WTC11 (cell line): ENCODE data around the gene NUMA1.

Source experiments
- MYBL2 ChIP-seq: sonication (generic); formaldehyde crosslinking; IDR thresholded peaks from 2 replicates; pipeline ENCODE4 v1.8.1; 2023; ENCODE audit warnings: mild to moderate bottlenecking, moderate library complexity, missing genetic modification reagents
- TF ChIP-seq, protein P1 (sequence below): fragments of 200-600 bp; IDR thresholded peaks from 2 replicates; pipeline ENCODE4 v1.8.0; 2022; ENCODE audit warnings: antibody characterized with exemption

DNA sequence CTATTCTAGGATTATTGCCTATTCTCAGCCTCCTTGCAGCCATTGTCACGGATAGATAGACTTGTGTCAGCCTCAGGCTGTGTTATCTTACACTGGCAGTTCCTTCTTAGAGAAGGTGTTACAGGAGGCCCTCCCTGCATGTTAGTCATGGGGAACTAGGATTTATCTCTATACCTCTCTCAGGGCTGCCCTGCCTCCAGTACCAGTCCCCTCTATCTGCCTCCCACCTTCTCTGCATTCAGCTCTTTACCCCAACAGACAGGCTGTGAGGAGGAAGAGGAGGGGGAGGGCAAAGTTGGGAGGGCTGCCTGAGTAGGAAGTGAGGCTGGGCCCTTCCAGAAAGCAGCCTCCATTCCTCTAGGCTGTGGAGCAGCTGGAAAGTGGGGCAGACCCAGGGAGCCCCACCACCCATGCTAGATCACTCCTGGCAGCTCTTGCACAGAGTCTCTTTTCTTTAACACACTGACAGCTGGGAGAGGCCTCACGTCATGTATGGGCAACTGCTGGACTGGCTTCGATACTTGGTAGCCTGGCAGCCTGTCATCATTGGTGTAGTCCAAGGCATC is 84.5 kb downstream of the NUMA1 start:
- TF ChIP-seq, protein P1, sequence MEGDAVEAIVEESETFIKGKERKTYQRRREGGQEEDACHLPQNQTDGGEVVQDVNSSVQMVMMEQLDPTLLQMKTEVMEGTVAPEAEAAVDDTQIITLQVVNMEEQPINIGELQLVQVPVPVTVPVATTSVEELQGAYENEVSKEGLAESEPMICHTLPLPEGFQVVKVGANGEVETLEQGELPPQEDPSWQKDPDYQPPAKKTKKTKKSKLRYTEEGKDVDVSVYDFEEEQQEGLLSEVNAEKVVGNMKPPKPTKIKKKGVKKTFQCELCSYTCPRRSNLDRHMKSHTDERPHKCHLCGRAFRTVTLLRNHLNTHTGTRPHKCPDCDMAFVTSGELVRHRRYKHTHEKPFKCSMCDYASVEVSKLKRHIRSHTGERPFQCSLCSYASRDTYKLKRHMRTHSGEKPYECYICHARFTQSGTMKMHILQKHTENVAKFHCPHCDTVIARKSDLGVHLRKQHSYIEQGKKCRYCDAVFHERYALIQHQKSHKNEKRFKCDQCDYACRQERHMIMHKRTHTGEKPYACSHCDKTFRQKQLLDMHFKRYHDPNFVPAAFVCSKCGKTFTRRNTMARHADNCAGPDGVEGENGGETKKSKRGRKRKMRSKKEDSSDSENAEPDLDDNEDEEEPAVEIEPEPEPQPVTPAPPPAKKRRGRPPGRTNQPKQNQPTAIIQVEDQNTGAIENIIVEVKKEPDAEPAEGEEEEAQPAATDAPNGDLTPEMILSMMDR = no peak
- no peak for TF ChIP-seq MYBL2 (CRISPR knock-in tag)
